H9 (cell line): ENCODE results near the gene CRAMP1. TPM values are rescaled to one million over a fixed set of nuclear protein-coding genes. Genes with fewer than 3 reads are reported as not detected.
"Not testable (repeated sequence)": the region's sequence is repeated elsewhere in the genome, so short reads cannot be mapped to it uniquely, and the experiment has no call there.

Source experiments
- DNase-seq: peaks from one replicate; pipeline ENCODE4 v3.0.0-alpha.2; 2017
- H2AFZ ChIP-seq: one replicate; pipeline ENCODE4 v1.6.1; 2013; ENCODE audit warnings: mild to moderate bottlenecking, low read length, control low read depth, moderate library complexity
- H2AK5ac ChIP-seq: 2 replicates; pipeline ENCODE4 v1.6.1; 2013; ENCODE audit warnings: low read length, control low read depth, mixed read lengths; ENCODE audit not compliant: insufficient read length
- H2BK120ac ChIP-seq: one replicate; pipeline ENCODE4 v1.6.1; 2013; ENCODE audit warnings: low read depth, mild to moderate bottlenecking, low read length, control low read depth, inconsistent platforms; ENCODE audit not compliant: poor library complexity, severe bottlenecking
- H2BK12ac ChIP-seq: 2 replicates; pipeline ENCODE4 v1.6.1; 2013; ENCODE audit warnings: low read length, control low read depth, mixed read lengths, low read depth; ENCODE audit not compliant: insufficient read length
- H2BK15ac ChIP-seq: 2 replicates; pipeline ENCODE4 v1.6.1; 2013; ENCODE audit warnings: low read depth, low read length, control low read depth
- H2BK20ac ChIP-seq: one replicate; pipeline ENCODE4 v1.6.1; 2013; ENCODE audit warnings: low read depth, mild to moderate bottlenecking, low read length, control low read depth, inconsistent platforms; ENCODE audit not compliant: poor library complexity, severe bottlenecking
- H2BK5ac ChIP-seq: 2 replicates; pipeline ENCODE4 v1.6.1; 2013; ENCODE audit warnings: low read length, control low read depth, mixed read lengths; ENCODE audit not compliant: insufficient read length
- H3K14ac ChIP-seq: 2 replicates; pipeline ENCODE4 v1.6.1; 2013; ENCODE audit warnings: low read length, control low read depth; ENCODE audit not compliant: insufficient read depth
- H3K18ac ChIP-seq: 2 replicates; pipeline ENCODE4 v1.6.1; 2013; ENCODE audit warnings: low read depth, mild to moderate bottlenecking, mixed read lengths, low read length, control low read depth; ENCODE audit not compliant: insufficient read length
- H3K23ac ChIP-seq: 2 replicates; pipeline ENCODE4 v1.6.1; 2013; ENCODE audit warnings: low read length, control low read depth, mixed read lengths, low read depth; ENCODE audit not compliant: insufficient read length
- H3K23me2 ChIP-seq: 2 replicates; pipeline ENCODE4 v1.6.1; 2013; ENCODE audit warnings: low read depth, mild to moderate bottlenecking, mixed read lengths, low read length, control low read depth; ENCODE audit not compliant: insufficient read length, poor library complexity, severe bottlenecking
- H3K27ac ChIP-seq: 2 replicates; pipeline ENCODE4 v1.5.1; 2013; ENCODE audit warnings: low read length, control low read depth, mixed read lengths, low read depth; ENCODE audit not compliant: insufficient read length
- H3K27me3 ChIP-seq: 2 replicates; pipeline ENCODE4 v1.6.1; 2013; ENCODE audit warnings: low read length, control low read depth, inconsistent platforms; ENCODE audit not compliant: insufficient read depth
- H3K4ac ChIP-seq: 2 replicates; pipeline ENCODE4 v1.6.1; 2013; ENCODE audit warnings: low read depth, mild to moderate bottlenecking, control low read depth, inconsistent platforms, low read length, moderate library complexity
- H3K4me1 ChIP-seq: 2 replicates; pipeline ENCODE4 v1.6.1; 2013; ENCODE audit warnings: low read length, control low read depth, inconsistent platforms; ENCODE audit not compliant: insufficient read depth
- H3K4me2 ChIP-seq: 2 replicates; pipeline ENCODE4 v1.6.1; 2013; ENCODE audit warnings: low read length, control low read depth, mixed read lengths; ENCODE audit not compliant: insufficient read length, insufficient read depth
- H3K56ac ChIP-seq: 2 replicates; pipeline ENCODE4 v1.6.1; 2013; ENCODE audit warnings: low read depth, mild to moderate bottlenecking, mixed read lengths, low read length, control low read depth; ENCODE audit not compliant: insufficient read length
- H3K79me1 ChIP-seq: 2 replicates; pipeline ENCODE4 v1.6.1; 2013; ENCODE audit warnings: low read depth, mild to moderate bottlenecking, moderate library complexity, low read length, control low read depth, inconsistent platforms; ENCODE audit not compliant: insufficient read depth, poor library complexity, severe bottlenecking
- H3K79me2 ChIP-seq: 2 replicates; pipeline ENCODE4 v1.6.1; 2013; ENCODE audit warnings: low read length, control low read depth, inconsistent platforms; ENCODE audit not compliant: insufficient read depth
- H3K9ac ChIP-seq: 2 replicates; pipeline ENCODE4 v1.6.1; 2013; ENCODE audit warnings: low read length, control low read depth, mixed read lengths; ENCODE audit not compliant: insufficient read length; ENCODE audit errors: extremely low read depth
- H3K9me3 ChIP-seq: one replicate; pipeline ENCODE4 v1.6.1; 2013; ENCODE audit warnings: low read depth, low read length, inconsistent platforms; ENCODE audit not compliant: control insufficient read depth
- H3T11ph ChIP-seq: one replicate; pipeline ENCODE4 v1.6.1; 2013; ENCODE audit warnings: mild to moderate bottlenecking, low read length, control low read depth, inconsistent platforms
- H4K20me1 ChIP-seq: one replicate; pipeline ENCODE4 v1.6.1; 2013; ENCODE audit not compliant: control insufficient read depth, insufficient read length, insufficient read depth
- H4K5ac ChIP-seq: 2 replicates; pipeline ENCODE4 v1.6.1; 2013; ENCODE audit warnings: low read depth, mild to moderate bottlenecking, mixed read lengths, low read length, control low read depth; ENCODE audit not compliant: insufficient read length
- H4K8ac ChIP-seq: replicated peaks from 2 replicates; pipeline ENCODE4 v1.6.1; 2013; ENCODE audit warnings: low read length, control low read depth, mixed read lengths, low read depth; ENCODE audit not compliant: insufficient read length
- H4K91ac ChIP-seq: 2 replicates; pipeline ENCODE4 v1.6.1; 2013; ENCODE audit warnings: low read depth, mild to moderate bottlenecking, moderate library complexity, mixed read lengths, low read length, control low read depth; ENCODE audit not compliant: insufficient read length
- H3K27ac Mint-ChIP-seq, 3 experiments: 2 replicates in 2 of 3; 3 replicates in 1 of 3; pipeline ENCODE4 v1.8.0; 2020 to 2021; ENCODE audit warnings: mixed read lengths in 3 of 3, mild to moderate bottlenecking in 1 of 3, moderate library complexity in 1 of 3
- H3K27me3 Mint-ChIP-seq: 2 replicates; pipeline ENCODE4 v1.8.0; 2021; ENCODE audit warnings: low read depth, mild to moderate bottlenecking, moderate library complexity, mixed read lengths
- H3K36me3 Mint-ChIP-seq, 3 experiments: 2 replicates in 2 of 3; 3 replicates in 1 of 3; pipeline ENCODE4 v1.8.0; 2020 to 2021; ENCODE audit warnings: low read depth in 3 of 3, mixed read lengths in 3 of 3; ENCODE audit not compliant: insufficient read depth in 1 of 3
- H3K4me1 Mint-ChIP-seq, 2 experiments: 2 replicates each; pipeline ENCODE4 v1.8.0; 2020; ENCODE audit warnings: mixed read lengths in 2 of 2
- H3K4me3 Mint-ChIP-seq, 2 experiments: 2 replicates in 1 of 2; 3 replicates in 1 of 2; pipeline ENCODE4 v1.8.0; 2020 to 2021; ENCODE audit warnings: mild to moderate bottlenecking in 2 of 2, mixed read lengths in 2 of 2, moderate library complexity in 1 of 2
- H3K9me3 Mint-ChIP-seq, 2 experiments: 2 replicates in 1 of 2; 3 replicates in 1 of 2; pipeline ENCODE4 v1.8.0; 2020; ENCODE audit warnings: mild to moderate bottlenecking in 2 of 2, mixed read lengths in 2 of 2, moderate library complexity in 1 of 2
- WGBS: extraction: QIAGEN DNeasy Blood & Tissue Kit; methylation state at CpG from one replicate; pipeline ENCODE4 v1.1.7; 2013; ENCODE audit warnings: missing lambda C conversion rate, low lambda C conversion rate, mixed read lengths; ENCODE audit not compliant: insufficient read length; ENCODE audit errors: extremely low coverage; 5-methylcytosine and 5-hydroxymethylcytosine counted together
- total RNA-seq: library from RNA; stranded (reverse); gene quantifications from 2 replicates; pipeline ENCODE4 v1.2.1, GENCODE V29; 2021

CRAMP1 gene
- total RNA-seq, 1 experiment from 2014 or later = 46.2 TPM

GRCh38 chr16:1719559-1720229 is 107.5 kb downstream of the CRAMP1 start:
- H3K79me1 ChIP-seq, H2BK15ac ChIP-seq, H3K4me1 ChIP-seq, H3K9me3 Mint-ChIP-seq, H3K79me2 ChIP-seq, H3K4me3 Mint-ChIP-seq, H3K4me1 Mint-ChIP-seq, H2BK5ac ChIP-seq, H3T11ph ChIP-seq, H3K4ac ChIP-seq, H4K5ac ChIP-seq, H3K27me3 ChIP-seq, H4K20me1 ChIP-seq, H3K4me2 ChIP-seq, H3K56ac ChIP-seq, H3K27ac Mint-ChIP-seq, H2BK120ac ChIP-seq, H3K23ac ChIP-seq, H3K27ac ChIP-seq, H3K9ac ChIP-seq, H3K27me3 Mint-ChIP-seq, H4K8ac ChIP-seq, H3K14ac ChIP-seq, H3K23me2 ChIP-seq, H3K9me3 ChIP-seq, H2BK20ac ChIP-seq, H3K18ac ChIP-seq, H2BK12ac ChIP-seq, H2AK5ac ChIP-seq, H3K36me3 Mint-ChIP-seq, H4K91ac ChIP-seq, DNase-seq, H2AFZ ChIP-seq: not testable (repeated sequence)
- no CpG with 5 or more reads among the region's 12 CpGs for WGBS
